Activated T-helper 17 cell treated with anti-CD3 and anti-CD28 coated beads, Interleukin-2, amount 50 U/mL, for 72 hours (primary cell): ENCODE results near the gene ADGB. TPM values are rescaled to one million over a fixed set of nuclear protein-coding genes. Genes with fewer than 3 reads are reported as not detected.
"Not testable (repeated sequence)": the region's sequence is repeated elsewhere in the genome, so short reads cannot be mapped to it uniquely, and the experiment has no call there.

Experiments used
- ATAC-seq: fragments of 150-1000 bp; cut with Tn5 transposase; replicated peaks from 2 replicates; pipeline ENCODE4 v1.10.0; 2021; ENCODE audit warnings: mild to moderate bottlenecking, moderate library complexity
- H3K27ac Mint-ChIP-seq: one replicate; pipeline ENCODE4 v1.8.0; 2022; ENCODE audit warnings: mixed read lengths
- H3K27me3 Mint-ChIP-seq: one replicate; pipeline ENCODE4 v1.8.0; 2022; ENCODE audit warnings: mixed read lengths
- H3K36me3 Mint-ChIP-seq: one replicate; pipeline ENCODE4 v1.8.0; 2022; ENCODE audit warnings: low read depth, mild to moderate bottlenecking, mixed read lengths
- H3K4me1 Mint-ChIP-seq: one replicate; pipeline ENCODE4 v1.8.0; 2022; ENCODE audit warnings: mixed read lengths
- H3K4me3 Mint-ChIP-seq: one replicate; pipeline ENCODE4 v1.8.0; 2022; ENCODE audit warnings: mild to moderate bottlenecking, mixed read lengths
- H3K9me3 Mint-ChIP-seq: one replicate; pipeline ENCODE4 v1.8.0; 2022; ENCODE audit warnings: mixed read lengths
- total RNA-seq, 2 donors: library from RNA; stranded (reverse); gene quantifications; one replicate each; pipeline ENCODE4 v1.2.3, GENCODE V29; 2022

ADGB gene
- total RNA-seq, 2 donors from 2014 or later, result not detected

GRCh38 chr6:146753306-146753705 is 154.5 kb downstream of the ADGB start:
- H3K9me3 Mint-ChIP-seq, result no peaks in the 10 kb centered on the region
- ATAC-seq, result no peak
- H3K36me3 Mint-ChIP-seq, result no peaks in the 10 kb centered on the region
- H3K27ac Mint-ChIP-seq, result no peak overlapping the region
- no peaks in the 10 kb centered on the region for H3K4me1 Mint-ChIP-seq
- no peak overlapping the region for H3K4me3 Mint-ChIP-seq
- peaks cover 14% of the 10 kb centered on the region for H3K27me3 Mint-ChIP-seq

- Mint-ChIP-seq H3K4me1 (peaks cover 15% of the 10 kb centered on the region), H3K27me3 (peaks cover 5% of the 10 kb centered on the region), H3K4me3 (no peak overlapping the region), H3K27ac (no peak overlapping the region), H3K9me3 (no peaks in the 10 kb centered on the region), H3K36me3 (no peaks in the 10 kb centered on the region)
- ATAC-seq, result no peak
These were observed 168.9 kb downstream of the ADGB start for GRCh38 chr6:146767632-146768031.

- Mint-ChIP-seq H3K9me3 (no peaks in the 10 kb centered on the region), H3K4me1 (peaks cover 15% of the 10 kb centered on the region), H3K27ac (no peak overlapping the region), H3K27me3 (no peaks in the 10 kb centered on the region), H3K36me3 (no peaks in the 10 kb centered on the region), H3K4me3 (no peak overlapping the region)
- no peak for ATAC-seq
These were observed 169.9 kb downstream of the ADGB start for GRCh38 chr6:146768722-146769121.

DNA sequence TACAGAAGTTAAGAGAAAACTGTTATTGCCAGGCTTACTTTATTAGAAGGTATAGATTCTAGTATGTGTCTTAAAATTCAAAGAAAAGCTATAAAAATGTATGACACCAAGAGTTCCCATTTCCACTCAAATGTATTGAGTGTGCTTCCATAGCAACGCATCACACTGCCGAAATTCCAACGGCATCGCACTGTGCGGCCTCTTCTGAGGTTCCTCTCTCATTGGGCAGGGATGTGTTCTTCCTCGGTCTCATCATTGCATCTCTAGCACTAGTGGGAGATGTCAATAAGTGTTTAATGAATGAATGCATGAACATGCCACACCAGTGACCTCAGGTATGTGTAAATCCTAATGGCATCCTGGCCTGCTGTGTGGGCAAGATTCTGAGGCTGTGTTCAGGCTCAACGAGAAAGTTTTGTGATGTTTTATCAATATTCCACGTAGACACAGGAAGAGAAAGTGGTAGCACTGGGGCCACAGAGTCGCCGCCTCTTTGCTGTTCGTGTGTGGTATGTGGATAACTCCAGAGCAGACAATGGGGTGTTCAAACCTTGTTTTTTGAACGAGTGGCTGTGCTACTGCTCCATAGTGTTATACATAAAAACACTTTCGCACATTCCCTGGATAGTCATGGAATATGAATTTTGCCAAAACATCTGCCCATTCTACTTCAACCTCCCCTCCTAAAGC is 171.6 kb downstream of the ADGB start:
- Mint-ChIP-seq H3K4me1 (peaks cover 15% of the 10 kb centered on the region), H3K27ac (peak overlapping the region; percentile 25), H3K27me3 (no peaks in the 10 kb centered on the region), H3K9me3 (no peaks in the 10 kb centered on the region), H3K36me3 (no peaks in the 10 kb centered on the region), H3K4me3 (peak overlapping the region; percentile 69)
- peak; percentile 62 for ATAC-seq

DNA sequence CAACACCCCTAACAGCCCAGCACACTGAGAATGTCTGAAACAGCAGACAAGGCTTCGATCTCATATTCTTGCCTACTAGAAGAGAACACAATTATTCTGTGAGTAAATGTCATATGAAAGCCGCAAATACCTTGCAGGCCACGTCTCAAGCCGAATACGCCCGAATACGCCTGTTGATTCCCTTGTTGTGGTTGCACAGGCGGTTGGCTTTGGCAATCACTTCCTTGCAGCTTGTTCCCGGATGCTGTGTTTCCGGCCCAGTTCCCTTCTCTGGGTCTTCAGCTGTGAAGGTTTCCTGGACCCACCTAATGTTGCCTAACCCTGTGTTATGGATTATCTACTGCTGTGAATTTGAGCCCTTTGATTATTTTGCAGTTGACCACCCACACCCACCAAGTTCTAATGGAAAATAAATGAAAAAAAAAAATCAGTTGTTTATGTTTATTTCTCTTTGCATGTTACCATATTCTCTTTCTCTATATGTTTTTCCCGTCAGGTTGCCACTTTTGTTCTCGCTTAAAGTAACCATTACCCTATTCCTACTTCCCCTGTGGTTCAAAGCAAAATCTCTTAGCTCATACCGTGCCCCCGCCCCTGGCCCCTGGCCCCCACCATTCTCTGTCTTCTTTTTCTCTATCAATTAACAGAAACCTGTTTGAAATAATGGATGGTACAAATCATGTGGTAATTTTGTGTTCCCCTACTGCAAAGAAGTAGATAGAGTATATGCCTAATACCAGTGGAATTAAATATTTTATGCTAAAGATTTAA is 172.4 kb downstream of the ADGB start:
- Mint-ChIP-seq H3K4me3 (peak overlapping the region; percentile 69), H3K27ac (peak overlapping the region; percentile 25), H3K36me3 (no peaks in the 10 kb centered on the region), H3K4me1 (peaks cover 15% of the 10 kb centered on the region), H3K27me3 (no peaks in the 10 kb centered on the region), H3K9me3 (no peaks in the 10 kb centered on the region)
- ATAC-seq, result peak; percentile 73

GRCh38 chr6:146775220-146775619 is 176.4 kb downstream of the ADGB start:
- Mint-ChIP-seq H3K27ac (no peak overlapping the region), H3K4me1 (peaks cover 9% of the 10 kb centered on the region), H3K27me3 (no peaks in the 10 kb centered on the region), H3K9me3 (no peaks in the 10 kb centered on the region), H3K4me3 (no peak overlapping the region), H3K36me3 (no peaks in the 10 kb centered on the region)
- ATAC-seq, result no peak

DNA sequence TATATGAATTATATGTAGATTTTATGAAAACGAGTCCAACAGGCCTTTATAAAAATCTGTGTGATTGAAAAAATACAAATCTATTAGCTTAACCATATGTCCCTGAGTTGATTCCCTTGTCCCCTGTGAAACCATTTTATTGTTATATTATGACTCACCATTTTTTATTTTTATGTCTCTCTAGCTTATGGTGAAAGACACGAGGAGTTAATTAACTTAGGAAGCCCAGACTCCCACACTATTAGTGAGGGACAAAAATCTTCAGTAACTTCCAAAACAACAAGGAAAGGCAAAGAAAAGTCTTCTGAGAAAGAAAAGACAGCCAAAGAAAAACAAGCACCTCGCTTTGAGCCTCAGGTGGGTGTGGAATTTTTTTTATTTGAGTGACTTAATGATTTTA is 183.1 kb downstream of the ADGB start:
- ATAC-seq, result no peak
- H3K27ac Mint-ChIP-seq, result no peak overlapping the region
- peaks cover 5% of the 10 kb centered on the region for H3K4me1 Mint-ChIP-seq
- H3K27me3 Mint-ChIP-seq, result no peaks in the 10 kb centered on the region
- no peak overlapping the region for H3K4me3 Mint-ChIP-seq
- H3K9me3 Mint-ChIP-seq, result no peaks in the 10 kb centered on the region
- H3K36me3 Mint-ChIP-seq, result no peaks in the 10 kb centered on the region

- H3K36me3 Mint-ChIP-seq, result no peaks in the 10 kb centered on the region
These were observed 186.3 kb downstream of the ADGB start for GRCh38 chr6:146785001-146785585.

GRCh38 chr6:146787876-146788508 is 189.2 kb downstream of the ADGB start:
- ATAC-seq, result peak; percentile 54
- no peak overlapping the region for H3K27ac Mint-ChIP-seq
- peaks cover 3% of the 10 kb centered on the region for H3K27me3 Mint-ChIP-seq
- H3K36me3 Mint-ChIP-seq, result no peaks in the 10 kb centered on the region
- H3K4me1 Mint-ChIP-seq, result peaks cover 5% of the 10 kb centered on the region
- no peaks in the 10 kb centered on the region for H3K9me3 Mint-ChIP-seq
- no peak overlapping the region for H3K4me3 Mint-ChIP-seq

More at GRCh38 chr6:146785001-146785585, 186.3 kb downstream of the ADGB start:
- no peaks in the 10 kb centered on the region for H3K27me3 Mint-ChIP-seq
- H3K4me3 Mint-ChIP-seq, result no peak overlapping the region
- peak; percentile 90 for ATAC-seq
- H3K4me1 Mint-ChIP-seq, result peaks cover 5% of the 10 kb centered on the region
- H3K27ac Mint-ChIP-seq, result no peak overlapping the region
- no peaks in the 10 kb centered on the region for H3K9me3 Mint-ChIP-seq

- H3K36me3 Mint-ChIP-seq, result no peaks in the 10 kb centered on the region
- peaks cover 7% of the 10 kb centered on the region for H3K27me3 Mint-ChIP-seq
- H3K27ac Mint-ChIP-seq, result no peak overlapping the region
- H3K4me3 Mint-ChIP-seq, result no peak overlapping the region
- peaks cover under 1% of the 10 kb centered on the region for H3K4me1 Mint-ChIP-seq
- no peak for ATAC-seq
- H3K9me3 Mint-ChIP-seq, result peaks cover 5% of the 10 kb centered on the region
These were observed 191.9 kb downstream of the ADGB start for GRCh38 chr6:146790561-146791091.

- Mint-ChIP-seq H3K27me3 (peaks cover 7% of the 10 kb centered on the region), H3K36me3 (no peaks in the 10 kb centered on the region), H3K4me3 (no peak overlapping the region), H3K27ac (no peak overlapping the region), H3K9me3 (peaks cover 9% of the 10 kb centered on the region), H3K4me1 (peaks cover 5% of the 10 kb centered on the region)
- ATAC-seq, result no peak
These were observed 193.2 kb downstream of the ADGB start for GRCh38 chr6:146791930-146792329.

DNA sequence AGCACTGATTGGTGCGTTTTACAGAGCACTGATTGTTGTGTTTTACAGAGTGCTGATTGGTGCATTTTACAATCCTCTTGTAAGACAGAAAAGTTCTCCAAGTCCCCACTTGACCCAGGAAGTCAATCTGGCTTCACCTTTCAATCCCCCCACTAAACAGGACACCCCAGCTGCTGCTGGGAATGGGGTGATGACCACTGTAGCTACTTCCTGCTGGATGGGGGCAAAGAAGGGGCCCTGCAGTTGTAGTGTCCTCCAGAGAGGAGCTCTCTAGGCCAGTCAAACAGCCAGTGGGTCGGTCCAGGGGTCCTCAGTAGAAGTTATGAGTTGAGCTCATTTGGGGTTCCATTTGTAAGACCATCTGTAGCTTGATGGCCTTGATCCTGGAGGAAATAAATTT is 194.4 kb downstream of the ADGB start:
- not testable (repeated sequence) for H3K4me1 Mint-ChIP-seq, H3K36me3 Mint-ChIP-seq, H3K4me3 Mint-ChIP-seq, H3K9me3 Mint-ChIP-seq, H3K27me3 Mint-ChIP-seq, H3K27ac Mint-ChIP-seq, ATAC-seq

DNA sequence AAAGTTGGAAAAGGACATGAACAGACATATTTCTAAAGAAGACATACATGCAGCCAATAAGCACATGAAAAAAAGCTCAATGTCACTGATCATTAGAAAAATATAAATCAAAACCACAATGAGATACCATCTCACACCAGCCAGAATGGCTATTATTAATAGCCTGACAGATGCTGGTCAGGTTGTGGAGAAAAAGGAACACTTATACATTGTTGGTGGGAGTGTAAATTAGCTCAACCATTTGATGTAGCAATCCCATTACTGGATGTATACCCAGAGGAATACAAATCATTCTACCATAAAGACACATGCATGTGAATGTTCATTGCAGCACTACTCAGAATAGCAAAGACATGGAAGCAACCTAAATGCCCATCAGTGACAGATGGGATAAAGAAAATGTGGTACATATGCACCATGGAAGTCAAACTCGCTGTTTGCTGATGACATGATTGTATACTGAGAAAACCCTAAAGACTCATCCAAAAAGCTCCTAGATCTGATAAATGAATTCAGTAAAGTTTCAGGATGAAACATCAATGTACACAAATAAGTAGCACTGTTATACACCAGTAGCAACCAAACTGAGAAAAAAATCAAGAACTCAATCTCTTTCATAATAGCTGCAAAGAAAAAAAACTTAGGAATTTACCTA is 196.8 kb downstream of the ADGB start:
- Mint-ChIP-seq H3K4me1 (peaks cover 5% of the 10 kb centered on the region), H3K27ac (no peak overlapping the region), H3K36me3 (no peaks in the 10 kb centered on the region), H3K27me3 (peaks cover 7% of the 10 kb centered on the region), H3K9me3 (peaks cover 9% of the 10 kb centered on the region), H3K4me3 (no peak overlapping the region)
- ATAC-seq, result peak; percentile 16

DNA sequence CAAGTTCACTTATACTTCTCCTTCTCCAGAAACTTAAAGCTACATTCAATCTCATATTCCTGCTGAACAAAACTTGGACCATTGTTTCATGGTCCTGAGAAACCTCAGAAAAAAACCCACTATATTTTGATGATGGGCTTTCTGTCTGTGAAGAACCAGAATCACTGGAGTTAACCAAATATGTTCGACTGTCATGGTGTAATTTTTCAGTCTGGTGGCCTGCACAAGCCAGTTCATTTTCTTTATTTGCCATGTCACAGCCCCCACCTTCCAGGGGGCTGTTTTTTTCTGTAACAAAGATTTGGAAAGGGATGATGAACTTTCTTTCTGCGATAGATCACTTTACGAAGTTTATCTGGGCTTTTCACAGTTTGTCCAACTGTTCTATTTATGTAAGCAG is 204.4 kb downstream of the ADGB start:
- H3K4me3 Mint-ChIP-seq, H3K36me3 Mint-ChIP-seq, H3K4me1 Mint-ChIP-seq, H3K27ac Mint-ChIP-seq, ATAC-seq, H3K27me3 Mint-ChIP-seq, H3K9me3 Mint-ChIP-seq: not testable (repeated sequence)
